Activated naive CD4-positive, alpha-beta T cell treated with anti-CD3 and anti-CD28 coated beads, Interleukin-2, amount 10 ng/mL, durations not matched to agents 7 days and 5 days (primary cell): ENCODE measurements around the gene TRIO.

Source experiments
- CTCF ChIA-PET: fragments of 350-600 bp; sonication (Branson Sonifier 250); formaldehyde crosslinking; loops from one replicate; lab custom pipeline; 2021; ENCODE audit warnings: antibody characterized with exemption; lab: Charles Lee
- DNase-seq: peaks from one replicate; pipeline ENCODE4 v3.0.0-alpha.2; 2020
- H3K27ac Mint-ChIP-seq: one replicate; pipeline ENCODE4 v1.8.0; 2021; ENCODE audit warnings: mild to moderate bottlenecking, moderate library complexity, mixed read lengths
- H3K27me3 Mint-ChIP-seq: one replicate; pipeline ENCODE4 v1.8.0; 2021; ENCODE audit warnings: mild to moderate bottlenecking, mixed read lengths
- H3K36me3 Mint-ChIP-seq: one replicate; pipeline ENCODE4 v1.8.0; 2021; ENCODE audit warnings: mixed read lengths
- H3K4me1 Mint-ChIP-seq: one replicate; pipeline ENCODE4 v1.8.0; 2021; ENCODE audit warnings: mixed read lengths
- H3K4me3 Mint-ChIP-seq: one replicate; pipeline ENCODE4 v1.8.0; 2021; ENCODE audit warnings: mild to moderate bottlenecking, moderate library complexity, mixed read lengths
- H3K9me3 Mint-ChIP-seq: one replicate; pipeline ENCODE4 v1.8.0; 2021; ENCODE audit warnings: mixed read lengths

TRIO gene

DNA sequence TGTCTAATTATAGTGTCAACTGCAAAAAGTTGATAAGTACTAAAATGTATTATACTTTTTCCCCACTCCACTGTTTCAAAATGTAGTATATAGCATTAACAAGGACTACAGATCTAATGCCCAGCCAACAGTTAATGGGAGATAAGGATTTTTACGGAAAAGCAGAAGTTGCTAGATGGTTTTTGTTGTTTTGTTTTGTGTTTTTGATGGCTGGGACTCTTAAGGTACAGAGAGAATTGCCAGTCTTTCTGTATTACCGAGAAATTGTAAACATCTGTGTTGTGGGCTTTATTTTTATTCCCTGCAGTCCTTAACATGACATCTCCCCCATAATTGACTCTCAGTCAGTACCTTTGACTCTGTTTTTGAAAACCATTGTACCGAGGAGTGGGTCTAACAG lies 44.0 kb downstream of the TRIO start:
- CTCF ChIA-PET = no interaction called here
- Mint-ChIP-seq H3K27me3 (peaks cover 7% of the 10 kb centered on the region), H3K4me3 (no peak overlapping the region)

DNA sequence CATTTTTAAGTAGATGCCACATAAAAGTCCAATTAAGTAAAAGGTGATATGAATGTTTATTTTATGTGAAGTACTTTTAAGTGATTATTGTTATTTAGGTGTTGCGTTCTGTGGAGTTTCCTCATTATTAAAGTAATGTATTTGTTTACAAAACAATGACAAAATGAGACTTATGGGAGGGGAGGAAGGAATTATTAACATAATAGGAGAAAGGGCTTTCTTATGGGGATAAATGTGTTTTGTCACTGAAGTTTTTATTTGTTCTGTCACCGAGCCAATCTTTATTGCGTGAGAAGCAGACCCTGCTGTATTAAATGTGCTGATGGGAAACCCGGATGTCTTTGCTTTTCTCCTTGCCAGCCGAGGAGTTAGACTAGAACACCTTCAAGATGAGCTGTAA lies 44.5 kb downstream of the TRIO start:
- Mint-ChIP-seq H3K27ac (no peak overlapping the region), H3K4me1 (no peaks in the 10 kb centered on the region), H3K36me3 (no peaks in the 10 kb centered on the region), H3K9me3 (no peaks in the 10 kb centered on the region), H3K27me3 (peaks cover 7% of the 10 kb centered on the region), H3K4me3 (no peak overlapping the region)
- DNase-seq = no peak
- CTCF ChIA-PET = no interaction called here

More for the DNA sequence above, 44.0 kb downstream of the TRIO start:
- no peaks in the 10 kb centered on the region for H3K9me3 Mint-ChIP-seq
- no peaks in the 10 kb centered on the region for H3K36me3 Mint-ChIP-seq
- H3K4me1 Mint-ChIP-seq = no peaks in the 10 kb centered on the region
- no peak overlapping the region for H3K27ac Mint-ChIP-seq
- DNase-seq = no peak

GRCh38 chr5:14188778-14189177 lies 45.6 kb downstream of the TRIO start:
- H3K36me3 Mint-ChIP-seq = no peaks in the 10 kb centered on the region
- CTCF ChIA-PET = no interaction called here
- H3K9me3 Mint-ChIP-seq = no peaks in the 10 kb centered on the region

GRCh38 chr5:14189680-14190079 lies 46.5 kb downstream of the TRIO start:
- Mint-ChIP-seq H3K27me3 (peaks cover 7% of the 10 kb centered on the region), H3K4me3 (no peak overlapping the region), H3K27ac (no peak overlapping the region), H3K9me3 (no peaks in the 10 kb centered on the region), H3K36me3 (no peaks in the 10 kb centered on the region), H3K4me1 (no peaks in the 10 kb centered on the region)
- DNase-seq = no peak
- CTCF ChIA-PET = no interaction called here

More at GRCh38 chr5:14188778-14189177, 45.6 kb downstream of the TRIO start:
- no peaks in the 10 kb centered on the region for H3K4me1 Mint-ChIP-seq
- no peak overlapping the region for H3K27ac Mint-ChIP-seq
- H3K27me3 Mint-ChIP-seq = peaks cover 7% of the 10 kb centered on the region
- DNase-seq = no peak
- no peak overlapping the region for H3K4me3 Mint-ChIP-seq

GRCh38 chr5:14190194-14191164 lies 47.3 kb downstream of the TRIO start:
- no peaks in the 10 kb centered on the region for H3K4me1 Mint-ChIP-seq
- CTCF ChIA-PET = no interaction called here
- no peak overlapping the region for H3K27ac Mint-ChIP-seq
- H3K4me3 Mint-ChIP-seq = no peak overlapping the region
- no peaks in the 10 kb centered on the region for H3K36me3 Mint-ChIP-seq
- peaks cover 7% of the 10 kb centered on the region for H3K27me3 Mint-ChIP-seq
- no peak for DNase-seq
- H3K9me3 Mint-ChIP-seq = no peaks in the 10 kb centered on the region

GRCh38 chr5:14191325-14191724 lies 48.2 kb downstream of the TRIO start:
- no peak overlapping the region for H3K27ac Mint-ChIP-seq
- H3K36me3 Mint-ChIP-seq = no peaks in the 10 kb centered on the region
- H3K4me3 Mint-ChIP-seq = no peak overlapping the region
- H3K27me3 Mint-ChIP-seq = peaks cover 7% of the 10 kb centered on the region
- no peak for DNase-seq
- CTCF ChIA-PET = no interaction called here
- H3K4me1 Mint-ChIP-seq = no peaks in the 10 kb centered on the region
- no peaks in the 10 kb centered on the region for H3K9me3 Mint-ChIP-seq

DNA sequence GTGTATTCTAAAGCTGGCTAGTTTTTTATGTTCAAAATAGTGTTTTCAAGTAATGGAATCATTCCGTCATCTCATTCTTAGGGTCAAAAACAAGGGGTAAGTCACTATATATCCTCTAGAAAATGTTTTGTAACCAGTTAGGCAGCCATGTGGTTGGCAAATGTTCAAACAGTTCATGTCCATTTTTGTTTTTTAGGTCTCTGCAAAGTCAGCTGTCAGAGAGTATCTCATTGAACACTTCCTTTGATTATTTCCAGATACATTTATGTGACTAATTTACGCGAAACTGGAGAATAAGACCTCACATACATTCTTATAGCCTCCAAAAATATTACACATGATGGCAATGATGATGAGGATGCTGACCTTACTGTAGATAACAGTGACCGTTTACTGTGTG lies 50.4 kb downstream of the TRIO start:
- peaks cover 7% of the 10 kb centered on the region for H3K27me3 Mint-ChIP-seq
- H3K4me1 Mint-ChIP-seq = no peaks in the 10 kb centered on the region
- no peak overlapping the region for H3K27ac Mint-ChIP-seq
- CTCF ChIA-PET = no interaction called here
- no peak overlapping the region for H3K4me3 Mint-ChIP-seq
- no peaks in the 10 kb centered on the region for H3K9me3 Mint-ChIP-seq
- no peaks in the 10 kb centered on the region for H3K36me3 Mint-ChIP-seq
- DNase-seq = no peak

DNA sequence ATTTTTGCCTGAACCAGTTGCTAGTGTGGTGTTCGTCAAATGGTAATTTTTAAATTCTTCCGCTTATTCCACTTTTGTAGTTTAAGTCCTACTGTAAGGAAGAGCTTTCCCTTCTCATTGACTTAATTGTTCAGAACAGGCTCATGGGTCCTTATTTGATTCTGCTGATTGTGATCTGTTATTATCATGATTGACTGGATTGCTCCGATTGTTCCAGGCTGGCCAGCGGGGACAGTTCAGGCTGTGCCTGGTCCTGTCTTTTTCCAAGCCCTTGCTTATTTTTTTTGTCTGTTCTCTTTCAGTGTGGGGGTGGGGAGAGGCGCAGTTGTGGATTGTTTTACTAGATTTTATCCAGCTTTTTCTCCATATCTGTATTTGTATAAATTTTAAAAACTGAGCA lies 52.4 kb downstream of the TRIO start:
- H3K27ac Mint-ChIP-seq = no peak overlapping the region
- CTCF ChIA-PET = no interaction called here
- H3K4me1 Mint-ChIP-seq = no peaks in the 10 kb centered on the region
- no peaks in the 10 kb centered on the region for H3K36me3 Mint-ChIP-seq
- DNase-seq = no peak
- no peaks in the 10 kb centered on the region for H3K9me3 Mint-ChIP-seq
- H3K27me3 Mint-ChIP-seq = no peaks in the 10 kb centered on the region
- no peak overlapping the region for H3K4me3 Mint-ChIP-seq

- H3K36me3 Mint-ChIP-seq = no peaks in the 10 kb centered on the region
- no peak for DNase-seq
- CTCF ChIA-PET = no interaction called here
- H3K4me3 Mint-ChIP-seq = no peak overlapping the region
- H3K27ac Mint-ChIP-seq = no peak overlapping the region
- no peaks in the 10 kb centered on the region for H3K9me3 Mint-ChIP-seq
- H3K27me3 Mint-ChIP-seq = no peaks in the 10 kb centered on the region
- H3K4me1 Mint-ChIP-seq = no peaks in the 10 kb centered on the region
These were observed 53.9 kb downstream of the TRIO start for GRCh38 chr5:14197056-14197455.

DNA sequence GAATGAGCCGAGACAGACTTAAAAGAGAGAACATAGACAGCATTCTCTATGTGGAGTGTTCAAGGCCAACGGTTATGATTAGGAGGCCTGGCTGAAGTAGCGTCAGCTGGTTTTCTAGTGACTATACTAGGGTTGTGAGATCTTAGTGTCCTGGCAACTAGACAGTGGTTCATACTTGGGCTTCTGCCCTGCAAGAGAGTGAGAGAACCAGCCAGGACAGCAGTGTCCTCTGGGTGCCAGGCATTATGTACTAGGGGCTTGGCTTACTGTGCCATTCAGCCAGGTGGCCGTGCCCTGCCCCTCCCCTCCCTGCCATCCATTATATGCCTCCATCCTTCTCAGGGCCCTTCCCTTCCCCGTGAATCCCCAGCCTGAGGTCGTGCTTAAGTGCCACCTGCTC lies 56.8 kb downstream of the TRIO start:
- no peak overlapping the region for H3K27ac Mint-ChIP-seq
- H3K9me3 Mint-ChIP-seq = no peaks in the 10 kb centered on the region
- CTCF ChIA-PET = interaction anchor here (0.8 to 0.9 kb wide), 2 partner anchors 10 to 11 kb away, joined by 3 read pairs; no protein-coding TSS in a partner anchor
- no peaks in the 10 kb centered on the region for H3K36me3 Mint-ChIP-seq
- no peaks in the 10 kb centered on the region for H3K4me1 Mint-ChIP-seq
- no peak overlapping the region for H3K4me3 Mint-ChIP-seq
- peaks cover 5% of the 10 kb centered on the region for H3K27me3 Mint-ChIP-seq
- no peak for DNase-seq

DNA sequence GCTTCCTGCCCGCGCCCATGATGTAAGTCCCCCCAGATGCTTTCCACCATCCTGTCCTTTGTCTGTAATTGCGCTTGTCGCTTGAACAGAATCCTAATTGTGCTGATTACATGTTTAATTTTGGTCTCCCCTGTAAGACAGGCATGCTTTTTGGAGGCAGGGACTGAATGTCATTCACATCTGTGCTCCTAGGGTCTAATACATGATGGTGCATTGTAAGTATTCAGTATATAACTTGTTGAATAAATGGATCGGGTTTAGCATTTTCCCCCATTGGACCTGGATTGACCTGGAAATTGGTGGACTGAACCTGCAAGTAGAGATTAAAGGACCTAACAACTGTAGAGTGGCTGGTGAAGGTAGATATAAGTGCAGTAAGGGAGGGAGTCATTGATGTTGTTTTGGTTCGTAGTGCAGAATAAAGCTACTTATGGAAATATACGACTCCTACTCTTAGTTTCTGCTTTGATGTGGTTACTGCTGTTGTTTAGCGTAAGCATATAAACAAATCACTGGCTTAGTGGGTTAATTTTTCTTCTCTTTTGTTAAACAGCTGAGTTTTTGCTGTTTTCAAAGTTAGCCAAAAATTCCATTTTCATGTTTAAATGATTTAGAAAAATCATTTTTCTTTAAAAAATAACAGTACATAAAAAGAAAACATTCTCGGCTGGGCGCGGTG lies 57.3 kb downstream of the TRIO start:
- CTCF ChIA-PET = interaction anchor here (0.6 kb wide), 1 partner anchor 273 kb away, joined by 3 read pairs; no protein-coding TSS in a partner anchor
- no peak overlapping the region for H3K4me3 Mint-ChIP-seq
- H3K9me3 Mint-ChIP-seq = no peaks in the 10 kb centered on the region
- H3K36me3 Mint-ChIP-seq = no peaks in the 10 kb centered on the region
- no peak for DNase-seq
- H3K4me1 Mint-ChIP-seq = no peaks in the 10 kb centered on the region
- H3K27me3 Mint-ChIP-seq = peaks cover 5% of the 10 kb centered on the region
- H3K27ac Mint-ChIP-seq = no peak overlapping the region

DNA sequence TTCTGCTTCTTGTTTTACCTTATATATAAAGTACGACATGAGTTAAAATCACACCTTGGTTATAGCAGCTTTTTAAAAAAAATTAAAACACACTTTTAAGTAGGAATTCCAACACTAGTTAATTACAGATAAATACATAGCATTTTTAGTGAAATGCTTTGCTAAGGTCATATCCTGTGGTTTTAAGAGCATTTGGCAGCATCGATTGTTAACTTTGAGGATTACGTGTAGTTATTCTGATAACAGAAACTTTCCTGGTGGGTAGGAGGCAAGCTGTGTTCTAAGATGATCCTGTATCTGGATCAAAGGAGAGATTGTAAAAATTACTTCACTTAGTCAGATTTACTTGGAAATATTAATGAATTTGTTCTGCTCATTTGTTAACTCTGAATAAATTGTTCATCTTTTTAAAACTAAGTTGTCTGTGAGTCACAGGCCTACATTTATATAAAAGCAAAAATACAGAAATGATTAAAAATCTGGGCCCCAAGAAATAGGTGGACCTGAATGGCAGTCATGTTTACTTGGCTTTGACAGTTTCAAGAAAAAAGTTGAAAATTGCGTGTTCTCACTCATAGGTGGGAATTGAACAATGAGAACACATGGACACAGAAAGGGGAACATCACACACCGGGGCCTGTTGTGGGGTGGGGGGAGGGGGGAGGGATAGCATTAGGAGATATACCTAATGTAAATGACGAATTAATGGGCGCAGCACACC lies 58.3 kb downstream of the TRIO start:
- Mint-ChIP-seq H3K27me3 (peaks cover 9% of the 10 kb centered on the region), H3K4me1 (peaks cover 2% of the 10 kb centered on the region), H3K9me3 (no peaks in the 10 kb centered on the region), H3K27ac (no peak overlapping the region), H3K4me3 (no peak overlapping the region), H3K36me3 (no peaks in the 10 kb centered on the region)
- CTCF ChIA-PET = interaction anchor here (0.6 kb wide), 1 partner anchor 272 kb away, joined by 3 read pairs; no protein-coding TSS in a partner anchor
- no peak for DNase-seq

DNA sequence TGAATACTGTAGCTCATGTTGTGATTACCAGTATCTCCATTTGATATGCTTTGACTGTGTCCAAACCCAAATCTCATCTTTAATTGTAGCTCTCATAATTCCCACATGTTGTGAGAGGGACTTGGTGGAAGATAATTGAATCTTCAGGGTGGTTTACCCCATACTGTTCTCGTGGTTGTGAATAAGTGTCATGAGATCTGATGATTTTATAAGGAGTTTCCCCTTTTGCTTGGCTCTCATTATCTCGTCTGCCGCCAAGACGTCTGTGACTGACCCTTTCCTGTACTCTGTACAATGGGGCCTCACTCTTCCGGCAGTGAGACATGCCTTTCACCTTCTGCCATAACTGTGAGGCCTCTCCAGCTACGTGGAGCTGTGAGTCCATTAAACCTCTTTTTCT lies 59.3 kb downstream of the TRIO start:
- H3K4me1 Mint-ChIP-seq = peaks cover 2% of the 10 kb centered on the region
- no peaks in the 10 kb centered on the region for H3K36me3 Mint-ChIP-seq
- no peaks in the 10 kb centered on the region for H3K9me3 Mint-ChIP-seq
- peaks cover 10% of the 10 kb centered on the region for H3K27me3 Mint-ChIP-seq
- CTCF ChIA-PET = no interaction called here
- no peak for DNase-seq
- no peak overlapping the region for H3K27ac Mint-ChIP-seq
- no peak overlapping the region for H3K4me3 Mint-ChIP-seq

DNA sequence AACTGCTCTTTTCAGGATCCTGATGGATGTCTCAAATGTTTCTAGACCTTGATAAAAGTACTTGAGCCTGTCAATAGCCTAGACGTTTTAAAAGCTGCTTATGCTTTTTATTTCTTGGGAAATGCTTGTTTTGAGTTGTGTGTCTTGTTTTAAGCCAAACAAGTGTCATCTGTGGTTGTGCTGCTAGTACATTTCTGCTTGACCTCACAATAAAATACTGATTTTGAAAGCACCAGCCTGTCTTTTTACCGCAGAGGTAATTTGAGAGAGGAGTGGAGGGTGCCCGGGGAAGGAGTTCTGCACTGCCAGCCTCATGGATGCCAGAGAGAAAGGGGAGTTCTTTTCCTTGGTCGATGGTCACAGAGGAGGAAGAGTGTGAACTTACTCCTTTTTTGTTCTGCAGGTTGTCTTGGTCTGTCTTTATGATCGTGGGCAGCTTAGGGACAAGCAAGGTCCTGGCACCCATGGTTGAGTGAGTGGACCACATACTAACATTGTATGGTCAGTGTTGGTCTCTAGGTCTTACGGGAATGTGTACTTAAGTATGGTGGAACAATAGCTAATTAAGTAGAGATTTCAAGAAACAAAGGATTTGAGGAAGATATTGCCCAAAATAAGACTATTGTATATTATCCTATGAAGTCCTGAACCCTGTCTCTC lies 61.0 kb downstream of the TRIO start:
- no peak overlapping the region for H3K4me3 Mint-ChIP-seq
- no peaks in the 10 kb centered on the region for H3K36me3 Mint-ChIP-seq
- CTCF ChIA-PET = no interaction called here
- peaks cover 10% of the 10 kb centered on the region for H3K27me3 Mint-ChIP-seq
- DNase-seq = no peak
- H3K4me1 Mint-ChIP-seq = peaks cover 2% of the 10 kb centered on the region
- no peaks in the 10 kb centered on the region for H3K9me3 Mint-ChIP-seq
- H3K27ac Mint-ChIP-seq = no peak overlapping the region
